ENCODE measurements around the gene PFKL.

- no peak for TF ChIP-seq SUZ12 (IDR thresholded peaks at IDR 0.05; ENCODE audit: extremely low read depth, insufficient read depth, insufficient read length)
- no peak for TF ChIP-seq ZNF274 (IDR thresholded peaks at IDR 0.05; ENCODE audit: low read depth, low read length)
- TF ChIP-seq YY1 (IDR thresholded peaks at IDR 0.05; ENCODE audit: insufficient read depth, insufficient read length) = no peak
These were observed 34.1 kb upstream of the PFKL start for GRCh38 chr21:44265734-44266270.
